Suprapubic skin (tissue), 3 donors: ENCODE results near the gene EMID1.

Experiments
- CTCF ChIP-seq, 2 donors: fragments of 200-600 bp in 1 of 2; fragments of 450-650 bp in 1 of 2; sonication (generic) in 1 of 2; IDR thresholded peaks; one replicate each; pipeline ENCODE4 v1.5.1; 2016 to 2019; ENCODE audit warnings: antibody characterized with exemption in 2 of 2, mild to moderate bottlenecking in 1 of 2, moderate library complexity in 1 of 2
- EP300 ChIP-seq: sonication (generic); formaldehyde crosslinking; IDR thresholded peaks from one replicate; pipeline ENCODE4 v1.6.1; 2017; ENCODE audit warnings: antibody characterized with exemption
- POLR2A ChIP-seq, 2 donors: fragments of 450-650 bp; IDR thresholded peaks; one replicate each; pipeline ENCODE4 v1.6.1; 2017; ENCODE audit warnings: antibody characterized with exemption in 2 of 2, mild to moderate bottlenecking in 2 of 2, moderate library complexity in 2 of 2

- TF ChIP-seq POLR2A (IDR thresholded peaks at IDR 0.05): no peak
- no peak for TF ChIP-seq CTCF (IDR thresholded peaks at IDR 0.05)
- TF ChIP-seq EP300: no peak
Observed at GRCh38 chr22:29187831-29188230, 17.9 kb upstream of the EMID1 start.
